PC-3 (cell line): ENCODE results near the gene NIBAN1. TPM values are rescaled to one million over a fixed set of nuclear protein-coding genes. Genes with fewer than 3 reads are reported as not detected.

ENCODE experiments used
- ATAC-seq: fragments of 200-7000 bp; cut with Tn5 transposase; 2 replicates; pipeline ENCODE4 v1.9.1; 2020; ENCODE audit warnings: mild to moderate bottlenecking, moderate library complexity
- BruUV-seq: library from RNA; stranded (reverse); fragments of 400-500 nt; replicated peaks from 2 replicates; lab custom pipeline; 2021; lab: Mats Ljungman, UMichigan
- CTCF ChIA-PET: fragments of 300-600 bp; sonication (Branson Sonifier 250); formaldehyde crosslinking; loops from one replicate; lab custom pipeline; 2022; ENCODE audit warnings: antibody characterized with exemption; lab: Charles Lee
- POLR2A ChIA-PET: fragments of 300-600 bp; sonication (Branson Sonifier 250); formaldehyde crosslinking; loops from one replicate; lab custom pipeline; 2022; ENCODE audit warnings: antibody characterized with exemption; ENCODE audit not compliant: unreplicated experiment; lab: Charles Lee
- DNase-seq: peaks from one replicate; pipeline ENCODE4 v3.0.0-alpha.2; 2015
- H2AFZ ChIP-seq: fragments of 300-600 bp; sonication (generic); 2 replicates; pipeline ENCODE4 v1.6.0; 2016; ENCODE audit warnings: antibody characterized with exemption, low read length
- H3F3A ChIP-seq: fragments of 300-600 bp; sonication (generic); one replicate; pipeline ENCODE4 v1.6.0; 2017; ENCODE audit warnings: antibody characterized with exemption, low read length, control low read depth, mild to moderate bottlenecking; ENCODE audit not compliant: unreplicated experiment
- H3K27ac ChIP-seq: fragments of 300-600 bp; sonication (generic); 2 replicates; pipeline ENCODE4 v1.5.1; 2016; ENCODE audit warnings: mild to moderate bottlenecking, low read length
- H3K27me3 ChIP-seq: fragments of 300-600 bp; sonication (generic); 2 replicates; pipeline ENCODE4 v1.6.1; 2016; ENCODE audit warnings: low read length, mixed read lengths
- H3K36me3 ChIP-seq: fragments of 300-600 bp; sonication (generic); 2 replicates; pipeline ENCODE4 v1.6.1; 2016; ENCODE audit warnings: low read depth, mixed run types, low read length, mixed read lengths
- H3K4me1 ChIP-seq: fragments of 300-600 bp; sonication (generic); 2 replicates; pipeline ENCODE4 v1.5.1; 2016; ENCODE audit warnings: low read length; ENCODE audit not compliant: insufficient read depth
- H3K4me2 ChIP-seq: fragments of 300-600 bp; sonication (generic); 2 replicates; pipeline ENCODE4 v1.6.0; 2016; ENCODE audit warnings: low read length
- H3K4me3 ChIP-seq: fragments of 300-600 bp; sonication (generic); 2 replicates; pipeline ENCODE4 v1.5.1; 2016; ENCODE audit warnings: mild to moderate bottlenecking, low read length, mixed read lengths
- H3K79me2 ChIP-seq: fragments of 300-600 bp; sonication (generic); 2 replicates; pipeline ENCODE4 v1.6.1; 2017; ENCODE audit warnings: low read length, mixed read lengths
- H3K9ac ChIP-seq: fragments of 300-600 bp; sonication (generic); 2 replicates; pipeline ENCODE4 v1.6.0; 2016; ENCODE audit warnings: mild to moderate bottlenecking, low read length
- H3K9me2 ChIP-seq: fragments of 300-600 bp; sonication (generic); replicated peaks from 2 replicates; pipeline ENCODE4 v1.6.1; 2016; ENCODE audit warnings: mixed run types, low read length, mixed read lengths
- H3K9me3 ChIP-seq: fragments of 300-600 bp; sonication (generic); 2 replicates; pipeline ENCODE4 v1.6.1; 2016; ENCODE audit warnings: low read length, mixed read lengths
- H4K20me1 ChIP-seq: fragments of 300-600 bp; sonication (generic); 2 replicates; pipeline ENCODE4 v1.6.1; 2016; ENCODE audit warnings: low read length, mixed read lengths
- CTCF ChIP-seq: fragments of 300-600 bp; sonication (generic); conservative IDR thresholded peaks from 2 replicates; pipeline ENCODE4 v1.5.1; 2017; ENCODE audit warnings: antibody characterized with exemption, low read depth, mild to moderate bottlenecking, low read length
- EZH2 ChIP-seq: fragments of 300-600 bp; sonication (generic); IDR thresholded peaks from one replicate; pipeline ENCODE4 v1.6.1; 2017; ENCODE audit warnings: antibody characterized with exemption, mild to moderate bottlenecking, low read length; ENCODE audit not compliant: unreplicated experiment
- EZH2phosphoT487 ChIP-seq: fragments of 300-600 bp; sonication (generic); IDR thresholded peaks from 2 replicates; pipeline ENCODE4 v1.6.1; 2018; ENCODE audit warnings: mild to moderate bottlenecking, antibody characterized with exemption, low read length, borderline replicate concordance
- intact Hi-C: fragments of 100-400 bp; cut with micrococcal nuclease; formaldehyde crosslinking; loops from 2 replicates; pipeline ENCODE4 v1.9.0; 2023
- total RNA-seq: library from RNA; depleted of rRNA; stranded (reverse); fragments of >200 nt; gene quantifications from 2 replicates; pipeline ENCODE4 v1.2.3, GENCODE V29; 2014; rRNA removed

The NIBAN1 gene
- total RNA-seq, 1 experiment from 2014 or later = 6.9 TPM

- no peak overlapping the region for H3K9ac ChIP-seq
- ATAC-seq = no peak
- H4K20me1 ChIP-seq = no peaks in the 10 kb centered on the region
- no peaks in the 10 kb centered on the region for H3K27me3 ChIP-seq
- no peaks in the 10 kb centered on the region for H3F3A ChIP-seq
- no peak overlapping the region for H2AFZ ChIP-seq
- CTCF ChIA-PET = no interaction called here
- intact Hi-C loops = no loop called here
- no TSS peak for BruUV-seq
- POLR2A ChIA-PET = no interaction called here
- no peaks in the 10 kb centered on the region for H3K9me2 ChIP-seq
- no peaks in the 10 kb centered on the region for H3K9me3 ChIP-seq
- H3K4me2 ChIP-seq = no peak overlapping the region
- no peaks in the 10 kb centered on the region for H3K79me2 ChIP-seq
- no peaks in the 10 kb centered on the region for H3K36me3 ChIP-seq
- peaks cover 18% of the 10 kb centered on the region for H3K4me1 ChIP-seq
- DNase-seq = no peak
- H3K27ac ChIP-seq = no peak overlapping the region
- no peak for TF ChIP-seq EZH2phosphoT487
- TF ChIP-seq CTCF = no peak
- TF ChIP-seq EZH2 = no peak
- no peak overlapping the region for H3K4me3 ChIP-seq
These were observed 45.9 kb downstream of the NIBAN1 start for GRCh38 chr1:184928394-184928793.

Other genes starting within 250 kb of the NIBAN1 start
- gene EDEM3, start 219.7 kb downstream of the NIBAN1 start, total RNA-seq = 12.8 and 16.2 TPM in 2 replicates
- 9.8 and 13.6 TPM in 2 replicates for gene RNF2, start 71.0 kb upstream of the NIBAN1 start, total RNA-seq
- gene TRMT1L, start 182.4 kb upstream of the NIBAN1 start, total RNA-seq = 6.9 and 11.3 TPM in 2 replicates
- 0.69 and 1.5 TPM in 2 replicates for gene SWT1, start 182.7 kb upstream of the NIBAN1 start, total RNA-seq